Esophagus squamous epithelium (tissue), 5 donors: ENCODE measurements around the gene DUS1L. TPM values are rescaled to one million over a fixed set of nuclear protein-coding genes. Genes with fewer than 3 reads are reported as not detected.

Experiments used
- DNase-seq: peaks from one replicate; lab custom pipeline; 2025; lab: John Stamatoyannopoulos, UW
- H3K27ac ChIP-seq, 4 donors: fragments of 200-600 bp; sonication (generic); one replicate each; pipeline ENCODE4 v1.5.1; 2016 to 2019; ENCODE audit warnings: mild to moderate bottlenecking in 1 of 4
- H3K27me3 ChIP-seq, 4 donors: fragments of 200-600 bp; sonication (generic); 1 replicate in 3 of 4; 2 replicates in 1 of 4; pipeline versions ENCODE4 v1.5.1 to v1.6.0; 2017 to 2021; ENCODE audit warnings: antibody characterized with exemption in 1 of 4
- H3K36me3 ChIP-seq, 3 donors: fragments of 200-600 bp; sonication (generic); one replicate each; pipeline ENCODE4 v1.5.1; 2016 to 2019
- H3K4me1 ChIP-seq, 3 donors: fragments of 200-600 bp; sonication (generic); one replicate each; pipeline ENCODE4 v1.5.1; 2017 to 2019
- H3K4me3 ChIP-seq, 4 donors: fragments of 200-600 bp; sonication (generic); 1 replicate in 3 of 4; 2 replicates in 1 of 4; pipeline ENCODE4 v1.5.1; 2016 to 2019; ENCODE audit warnings: mild to moderate bottlenecking in 2 of 4, moderate library complexity in 1 of 4
- H3K9me3 ChIP-seq, 3 donors: fragments of 200-600 bp; sonication (generic); one replicate each; pipeline ENCODE4 v1.5.1; 2016 to 2019
- POLR2A ChIP-seq, 4 donors: fragments of 450-650 bp; IDR thresholded peaks; one replicate each; pipeline ENCODE4 v1.6.1; 2017; ENCODE audit warnings: antibody characterized with exemption in 4 of 4, mild to moderate bottlenecking in 4 of 4, moderate library complexity in 3 of 4
- WGBS, 2 donors: methylation state at CpG; one replicate each; pipeline ENCODE4 v1.1.5; 2018; 5-methylcytosine and 5-hydroxymethylcytosine counted together
- intact Hi-C: fragments of 100-400 bp; cut with DNase I; formaldehyde crosslinking; loops from one replicate; pipeline ENCODE4 v1.15.0; 2022
- total RNA-seq, 4 donors: library from RNA; depleted of rRNA; stranded (reverse); fragments of >200 nt; gene quantifications; one replicate each; pipeline ENCODE4 v1.1.0, GENCODE V29; 2016
- TF ChIP-seq, protein P1 (sequence below), 6 experiments: fragments of 450-650 bp in 4 of 6; fragments of 200-600 bp in 2 of 6; sonication (generic) in 2 of 6; IDR thresholded peaks; one replicate each; pipeline ENCODE4 v1.5.1; 2016 to 2019; ENCODE audit warnings: antibody characterized with exemption in 6 of 6, mild to moderate bottlenecking in 4 of 6, moderate library complexity in 4 of 6
- donor health status: DM: yes; HTN: yes; CAD: no.

The DUS1L gene
- total RNA-seq, 4 donors from 2014 or later: 53.3 to 125 (median 105) TPM

DNA sequence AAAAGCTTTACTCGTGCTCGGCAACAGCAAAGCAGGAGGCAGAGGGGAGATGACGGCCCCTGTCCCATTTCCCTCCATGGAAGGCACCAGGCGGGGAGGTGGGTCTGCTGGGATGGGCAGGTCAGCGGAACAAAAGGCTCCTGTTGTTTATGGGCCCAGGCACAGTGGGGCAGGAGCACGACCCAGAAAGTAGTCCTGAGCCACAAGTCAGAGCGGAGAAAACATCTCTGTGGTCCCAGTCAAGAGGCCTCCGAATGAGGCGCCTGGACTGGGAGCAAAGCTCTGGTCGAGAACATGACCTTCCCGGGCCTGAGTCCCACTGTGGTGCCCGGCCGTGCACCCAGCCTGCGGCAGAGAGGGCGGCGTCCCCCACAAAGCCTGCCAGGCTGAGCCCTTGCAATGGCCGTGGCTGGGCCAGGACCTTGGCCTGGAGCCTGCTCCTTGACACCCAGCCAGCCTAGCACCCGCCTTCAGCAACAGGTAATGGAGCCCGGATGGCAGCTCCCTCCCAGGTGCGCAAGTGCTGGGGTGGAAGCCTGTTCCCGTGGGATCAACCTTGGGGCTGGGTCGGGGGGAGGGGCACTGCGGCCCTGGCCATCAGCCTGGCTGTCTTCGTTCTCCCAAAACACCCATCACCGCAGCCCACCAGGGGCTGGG is 17.6 kb downstream of the DUS1L start:
- Histone ChIP-seq H3K4me1 (peaks cover 20 to 36% (median 27%) of the 10 kb centered on the region in 3 donors), H3K4me3 (no peak overlapping the region), H3K27ac (no peak overlapping the region), H3K27me3 (no peaks in the 10 kb centered on the region), H3K9me3 (no peaks in the 10 kb centered on the region), H3K36me3 (peaks cover 0 to 39% (median 7%) of the 10 kb centered on the region in 3 donors)
- TF ChIP-seq POLR2A (IDR thresholded peaks at IDR 0.05): no peak
- TF ChIP-seq, protein P1, sequence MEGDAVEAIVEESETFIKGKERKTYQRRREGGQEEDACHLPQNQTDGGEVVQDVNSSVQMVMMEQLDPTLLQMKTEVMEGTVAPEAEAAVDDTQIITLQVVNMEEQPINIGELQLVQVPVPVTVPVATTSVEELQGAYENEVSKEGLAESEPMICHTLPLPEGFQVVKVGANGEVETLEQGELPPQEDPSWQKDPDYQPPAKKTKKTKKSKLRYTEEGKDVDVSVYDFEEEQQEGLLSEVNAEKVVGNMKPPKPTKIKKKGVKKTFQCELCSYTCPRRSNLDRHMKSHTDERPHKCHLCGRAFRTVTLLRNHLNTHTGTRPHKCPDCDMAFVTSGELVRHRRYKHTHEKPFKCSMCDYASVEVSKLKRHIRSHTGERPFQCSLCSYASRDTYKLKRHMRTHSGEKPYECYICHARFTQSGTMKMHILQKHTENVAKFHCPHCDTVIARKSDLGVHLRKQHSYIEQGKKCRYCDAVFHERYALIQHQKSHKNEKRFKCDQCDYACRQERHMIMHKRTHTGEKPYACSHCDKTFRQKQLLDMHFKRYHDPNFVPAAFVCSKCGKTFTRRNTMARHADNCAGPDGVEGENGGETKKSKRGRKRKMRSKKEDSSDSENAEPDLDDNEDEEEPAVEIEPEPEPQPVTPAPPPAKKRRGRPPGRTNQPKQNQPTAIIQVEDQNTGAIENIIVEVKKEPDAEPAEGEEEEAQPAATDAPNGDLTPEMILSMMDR (IDR thresholded peaks at IDR 0.05): no peak
- intact Hi-C loops: no loop called here
- DNase-seq: no peak
- WGBS, 2 donors: 95 to 98% methylated on average over 7 to 11 of the region's 25 CpGs

DNA sequence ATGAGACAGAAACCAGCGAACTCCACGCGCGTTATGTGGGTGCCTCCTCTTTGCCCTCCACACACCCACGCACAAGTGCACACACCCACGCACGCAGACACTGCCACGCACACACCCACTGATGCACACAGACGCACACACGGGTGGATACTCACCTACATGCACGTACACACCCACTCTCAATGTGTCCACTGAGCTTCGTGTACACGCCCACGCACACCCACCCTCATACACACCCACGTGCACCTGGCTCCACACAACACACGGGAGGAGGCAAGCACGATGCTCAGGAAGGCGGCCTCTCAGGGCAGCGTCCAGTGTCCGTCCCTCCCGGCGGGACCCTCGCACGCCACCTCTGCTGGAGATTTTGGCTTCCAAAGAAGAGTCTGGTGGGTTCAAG is 18.2 kb downstream of the DUS1L start:
- H3K9me3 ChIP-seq: no peaks in the 10 kb centered on the region
- H3K27me3 ChIP-seq: no peaks in the 10 kb centered on the region
- intact Hi-C loops: no loop called here
- H3K4me3 ChIP-seq: no peak overlapping the region
- TF ChIP-seq, protein P1 (IDR thresholded peaks at IDR 0.05): no peak
- TF ChIP-seq POLR2A (IDR thresholded peaks at IDR 0.05): no peak
- H3K27ac ChIP-seq: no peak overlapping the region
- 85 to 87% methylated on average over 13 to 15 of the region's 24 CpGs for WGBS, 2 donors
- peaks cover 0 to 39% (median 7%) of the 10 kb centered on the region in 3 donors for H3K36me3 ChIP-seq
- peaks cover 13 to 29% (median 20%) of the 10 kb centered on the region in 3 donors for H3K4me1 ChIP-seq
- no peak for DNase-seq

DNA sequence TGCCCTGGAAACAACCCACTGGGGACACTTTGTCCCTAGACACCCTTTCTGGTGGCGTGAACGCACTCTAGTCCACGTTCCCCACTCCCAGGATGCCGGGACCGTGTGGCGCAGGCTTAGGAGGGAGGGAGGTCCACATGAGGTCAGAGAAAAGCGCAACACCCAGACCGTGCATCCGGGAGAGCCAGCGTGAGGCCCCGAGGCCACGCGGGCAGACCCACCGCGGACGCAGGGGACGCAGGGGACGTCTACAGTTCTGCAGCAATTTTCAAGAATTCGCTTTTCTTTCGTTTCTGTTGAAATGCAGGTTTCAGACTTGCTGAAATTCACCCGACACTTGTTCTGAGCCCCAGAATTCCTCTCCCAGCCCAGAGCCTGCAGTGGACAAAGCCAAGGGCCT is 18.7 kb downstream of the DUS1L start:
- Histone ChIP-seq H3K27me3 (no peaks in the 10 kb centered on the region), H3K36me3 (peaks cover 0 to 39% (median 7%) of the 10 kb centered on the region in 3 donors), H3K9me3 (no peaks in the 10 kb centered on the region), H3K27ac (no peak overlapping the region), H3K4me3 (no peak overlapping the region), H3K4me1 (peaks cover 11 to 25% (median 19%) of the 10 kb centered on the region in 3 donors)
- DNase-seq: no peak
- TF ChIP-seq, protein P1 (IDR thresholded peaks at IDR 0.05): no peak
- no peak for TF ChIP-seq POLR2A (IDR thresholded peaks at IDR 0.05)
- intact Hi-C loops: no loop called here
- 73 to 87% methylated on average over 4 to 7 of the region's 21 CpGs for WGBS, 2 donors

DNA sequence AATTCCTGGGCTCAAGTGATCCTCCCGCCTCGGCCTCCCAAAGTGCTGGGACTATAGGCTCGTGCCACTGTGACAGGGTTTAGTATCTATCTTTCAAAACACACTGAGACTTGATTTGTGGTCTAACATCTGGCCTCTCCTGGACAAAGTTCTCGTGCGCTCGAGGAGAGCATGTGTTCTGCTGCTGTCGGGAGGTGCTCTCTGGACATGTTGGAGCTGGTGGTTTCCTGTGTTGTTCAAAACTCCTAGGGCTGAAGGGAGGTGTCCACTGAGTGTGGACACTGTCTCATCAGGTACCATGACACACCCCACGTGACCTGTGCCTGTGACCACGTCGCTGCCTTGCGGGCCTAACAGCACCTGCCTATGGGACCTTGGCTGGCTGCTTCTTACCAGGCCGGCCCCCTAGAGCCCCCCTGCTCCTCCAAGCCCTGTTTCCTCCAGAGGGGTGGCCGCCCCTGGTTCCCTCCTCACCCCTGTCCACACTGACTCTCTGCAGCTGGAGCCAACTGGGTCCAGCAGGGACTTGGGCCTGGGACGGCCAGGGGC is 19.6 kb downstream of the DUS1L start:
- TF ChIP-seq, protein P1 (IDR thresholded peaks at IDR 0.05): no peak
- no peak for TF ChIP-seq POLR2A (IDR thresholded peaks at IDR 0.05)
- Histone ChIP-seq H3K4me1 (peaks cover 11 to 22% (median 16%) of the 10 kb centered on the region in 3 donors), H3K27me3 (no peaks in the 10 kb centered on the region), H3K36me3 (peaks cover 0 to 39% (median 7%) of the 10 kb centered on the region in 3 donors), H3K4me3 (no peak overlapping the region), H3K9me3 (no peaks in the 10 kb centered on the region), H3K27ac (no peak overlapping the region)
- WGBS, 2 donors: 56 to 59% methylated on average over 5 to 7 of the region's 14 CpGs
- DNase-seq: no peak
- intact Hi-C loops: no loop called here

DNA sequence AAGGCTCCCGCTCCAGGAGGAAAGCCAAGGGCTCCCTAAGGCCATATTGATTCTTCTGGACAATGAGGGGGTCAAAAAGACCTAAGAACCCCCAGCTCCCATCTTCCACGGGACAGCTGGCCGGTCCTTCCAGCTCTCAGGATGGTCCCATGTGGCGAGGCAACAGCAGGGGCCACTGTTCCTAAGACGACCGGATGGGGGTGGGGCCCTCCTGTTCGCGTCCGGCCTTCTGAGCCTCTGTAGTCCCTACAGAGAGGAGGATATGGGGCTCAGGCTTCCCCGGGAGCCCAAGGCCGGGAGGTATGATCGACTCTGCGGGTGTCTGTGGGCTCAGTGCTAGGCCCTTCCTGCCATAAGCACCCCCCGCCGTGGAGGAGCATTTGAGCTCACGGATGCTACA is 22.1 kb downstream of the DUS1L start:
- 84% methylated on average over 10 of the region's 16 CpGs; no CpG with 5 or more reads in 1 of the 2 donors for WGBS, 2 donors
- TF ChIP-seq, protein P1 (IDR thresholded peaks at IDR 0.05): no peak
- TF ChIP-seq POLR2A (IDR thresholded peaks at IDR 0.05): no peak
- Histone ChIP-seq H3K4me3 (no peak overlapping the region), H3K9me3 (no peaks in the 10 kb centered on the region), H3K27me3 (no peaks in the 10 kb centered on the region), H3K27ac (no peak overlapping the region), H3K36me3 (peaks cover 0 to 19% (median 7%) of the 10 kb centered on the region in 3 donors), H3K4me1 (no peaks in the 10 kb centered on the region)
- no peak for DNase-seq
- intact Hi-C loops: no loop called here
